HUDEP-2 (cell line): ENCODE results near the gene TJP2.

Experiments used
- DNase-seq, 76 experiments: peaks; one replicate each; lab custom pipeline; 2025; ENCODE audit not compliant: unreplicated experiment in 76 of 76; lab: John Stamatoyannopoulos, UW

Gene TJP2

GRCh38 chr9:69218166-69218565 lies 44.1 kb downstream of the TJP2 start:
- no peak for DNase-seq

- DNase-seq, result no peak
Measured at GRCh38 chr9:69221036-69221435, 47.0 kb downstream of the TJP2 start.

- no peak for DNase-seq
Measured at GRCh38 chr9:69222970-69223369, 48.9 kb downstream of the TJP2 start.

- DNase-seq, result peak in 43 of 76 experiments; percentile 4 to 56 (median 28)
Measured at GRCh38 chr9:69223605-69224004, 49.5 kb downstream of the TJP2 start.

GRCh38 chr9:69229367-69229766 lies 55.3 kb downstream of the TJP2 start:
- no peak for DNase-seq

- DNase-seq, result no peak
Measured at GRCh38 chr9:69232135-69232534, 58.1 kb downstream of the TJP2 start.

GRCh38 chr9:69234683-69235082 lies 60.6 kb downstream of the TJP2 start:
- DNase-seq, result no peak

- DNase-seq, result no peak
Measured at GRCh38 chr9:69236188-69236587, 62.1 kb downstream of the TJP2 start.

- DNase-seq, result no peak
Measured at GRCh38 chr9:69237702-69238295, 63.7 kb downstream of the TJP2 start.

GRCh38 chr9:69243116-69243515 lies 69.0 kb downstream of the TJP2 start:
- no peak for DNase-seq

- no peak for DNase-seq
Measured at GRCh38 chr9:69246629-69247028, 72.6 kb downstream of the TJP2 start.

GRCh38 chr9:69248005-69248404 lies 73.9 kb downstream of the TJP2 start:
- no peak for DNase-seq

GRCh38 chr9:69249337-69249736 lies 75.3 kb downstream of the TJP2 start:
- no peak for DNase-seq

- DNase-seq, result no peak
Measured at GRCh38 chr9:69250681-69251080, 76.6 kb downstream of the TJP2 start.

GRCh38 chr9:69252436-69252835 lies 78.4 kb downstream of the TJP2 start:
- no peak for DNase-seq

- no peak for DNase-seq
Measured at GRCh38 chr9:69253057-69253456, 79.0 kb downstream of the TJP2 start.

GRCh38 chr9:69254223-69254622 lies 80.1 kb downstream of the TJP2 start:
- no peak for DNase-seq

GRCh38 chr9:69255591-69255990 lies 81.5 kb downstream of the TJP2 start:
- no peak for DNase-seq

- DNase-seq, result no peak
Measured at GRCh38 chr9:69258551-69258950, 84.5 kb downstream of the TJP2 start.

- DNase-seq, result no peak
Measured at GRCh38 chr9:69260161-69260560, 86.1 kb downstream of the TJP2 start.

GRCh38 chr9:69261636-69262035 lies 87.6 kb downstream of the TJP2 start:
- DNase-seq, result no peak

- DNase-seq, result no peak
Measured at GRCh38 chr9:69264526-69264925, 90.4 kb downstream of the TJP2 start.

GRCh38 chr9:69265891-69266290 lies 91.8 kb downstream of the TJP2 start:
- DNase-seq, result no peak
